CD8-positive, alpha-beta memory T cell (primary cell): Measurements from ENCODE around the gene DENND5A. TPM values are rescaled to one million over a fixed set of nuclear protein-coding genes. Genes with fewer than 3 reads are reported as not detected.

Source experiments
- CTCF ChIA-PET: fragments of 350-600 bp; sonication (Branson Sonifier 250); formaldehyde crosslinking; loops from one replicate; lab custom pipeline; 2021; ENCODE audit warnings: antibody characterized with exemption; lab: Charles Lee
- POLR2A ChIA-PET: fragments of 350-600 bp; sonication (Branson Sonifier 250); formaldehyde crosslinking; loops from one replicate; lab custom pipeline; 2021; ENCODE audit warnings: antibody characterized with exemption; lab: Charles Lee
- DNase-seq, 5 donors: peaks; one replicate each; pipeline versions ENCODE4 v3.0.0 to v3.0.0-alpha.2; 2020 to 2022; ENCODE audit warnings: mixed read lengths in 1 of 5
- H3K27ac ChIP-seq: one replicate; pipeline ENCODE4 v1.7.0; 2013; ENCODE audit warnings: low read depth, mild to moderate bottlenecking, low read length, moderate library complexity
- H3K27me3 ChIP-seq: 2 replicates; pipeline ENCODE4 v1.7.0; 2013; ENCODE audit warnings: low read length, mild to moderate bottlenecking; ENCODE audit not compliant: insufficient read depth, poor library complexity, severe bottlenecking
- H3K36me3 ChIP-seq: 2 replicates; pipeline ENCODE4 v1.7.0; 2013; ENCODE audit warnings: mild to moderate bottlenecking, low read length, moderate library complexity; ENCODE audit not compliant: insufficient read depth
- H3K4me1 ChIP-seq: 2 replicates; pipeline ENCODE4 v1.7.0; 2013; ENCODE audit warnings: mild to moderate bottlenecking, low read length, moderate library complexity; ENCODE audit not compliant: insufficient read depth
- H3K4me3 ChIP-seq: 2 replicates; pipeline ENCODE4 v1.7.0; 2013; ENCODE audit warnings: mild to moderate bottlenecking, low read length
- H3K9me3 ChIP-seq: 2 replicates; pipeline ENCODE4 v1.7.0; 2013; ENCODE audit warnings: mild to moderate bottlenecking, low read length
- H3K27ac Mint-ChIP-seq, 8 donors: one replicate each; pipeline ENCODE4 v1.8.0; 2020 to 2021; ENCODE audit warnings: mixed read lengths in 8 of 8, mild to moderate bottlenecking in 6 of 8, inconsistent platforms in 3 of 8, moderate library complexity in 3 of 8
- H3K27me3 Mint-ChIP-seq, 2 donors: one replicate each; pipeline ENCODE4 v1.8.0; 2020 to 2021; ENCODE audit warnings: mixed read lengths in 2 of 2, mild to moderate bottlenecking in 1 of 2, moderate library complexity in 1 of 2
- H3K36me3 Mint-ChIP-seq, 3 donors: one replicate each; pipeline ENCODE4 v1.8.0; 2020 to 2021; ENCODE audit warnings: mixed read lengths in 3 of 3, inconsistent platforms in 1 of 3, mild to moderate bottlenecking in 1 of 3
- H3K4me1 Mint-ChIP-seq, 3 donors: one replicate each; pipeline ENCODE4 v1.8.0; 2020 to 2021; ENCODE audit warnings: mixed read lengths in 3 of 3, inconsistent platforms in 1 of 3, mild to moderate bottlenecking in 1 of 3
- H3K4me3 Mint-ChIP-seq, 7 donors: one replicate each; pipeline ENCODE4 v1.8.0; 2020 to 2021; ENCODE audit warnings: mixed read lengths in 7 of 7, mild to moderate bottlenecking in 6 of 7, moderate library complexity in 4 of 7, inconsistent platforms in 2 of 7
- H3K9me3 Mint-ChIP-seq, 5 donors: one replicate each; pipeline ENCODE4 v1.8.0; 2020 to 2022; ENCODE audit warnings: mixed read lengths in 5 of 5, mild to moderate bottlenecking in 3 of 5, moderate library complexity in 2 of 5, inconsistent platforms in 1 of 5
- polyA plus RNA-seq: library from polyadenylated mRNA; unstranded; fragments of 300-500 nt; fragmentation: Illumina TruSeq; gene quantifications from one replicate; pipeline ENCODE4 v1.2.3, GENCODE V29; 2021
- total RNA-seq, 2 experiments: library from RNA; stranded (reverse); gene quantifications; one replicate each; pipeline ENCODE4 v1.2.3, GENCODE V29; 2021

Gene DENND5A
- total RNA-seq = 10 to 100 TPM; 25.8 to 27.9 TPM
- polyA plus RNA-seq = 13.1 TPM

- peaks cover 0 to 9% of the 10 kb centered on the region in 2 donors for H3K27me3 Mint-ChIP-seq
- CTCF ChIA-PET = interaction anchor here (1.3 to 1.4 kb wide), 3 partner anchors 13 to 269 kb away, joined by 3 to 4 read pairs (median 3); no protein-coding TSS in a partner anchor
- no peaks in the 10 kb centered on the region for H3K27me3 ChIP-seq
- peak within 1 kb of the TSS; percentile 71 to 96 (median 92) for H3K27ac Mint-ChIP-seq
- H3K4me1 Mint-ChIP-seq = peaks cover 29 to 38% (median 31%) of the 10 kb centered on the region in 3 donors
- H3K4me3 ChIP-seq = peak within 1 kb of the TSS; percentile 81
- POLR2A ChIA-PET = interaction anchor here (0.6 to 2.0 kb wide), 3 partner anchors 15 to 296 kb away, joined by 3 to 8 read pairs (median 8); no protein-coding TSS in a partner anchor
- peak within 1 kb of the TSS; percentile 92 to 98 (median 96) for H3K4me3 Mint-ChIP-seq
- peak within 1 kb of the TSS; percentile 63 for H3K27ac ChIP-seq
- DNase-seq = peak; percentile 28 to 74 (median 37)
- peaks cover 0 to 9% (median 0%) of the 10 kb centered on the region in 3 donors for H3K36me3 Mint-ChIP-seq
- no peaks in the 10 kb centered on the region for H3K36me3 ChIP-seq
- H3K9me3 Mint-ChIP-seq = no peaks in the 10 kb centered on the region
- H3K4me1 ChIP-seq = peaks cover 18% of the 10 kb centered on the region
- no peaks in the 10 kb centered on the region for H3K9me3 ChIP-seq
Measured at GRCh38 chr11:9265211-9266131, at the start of gene DENND5A. TSS of gene DENND5A (minus strand) at chr11:9265350. CDS start at chr11:9265069, 281 bp downstream.

DNA sequence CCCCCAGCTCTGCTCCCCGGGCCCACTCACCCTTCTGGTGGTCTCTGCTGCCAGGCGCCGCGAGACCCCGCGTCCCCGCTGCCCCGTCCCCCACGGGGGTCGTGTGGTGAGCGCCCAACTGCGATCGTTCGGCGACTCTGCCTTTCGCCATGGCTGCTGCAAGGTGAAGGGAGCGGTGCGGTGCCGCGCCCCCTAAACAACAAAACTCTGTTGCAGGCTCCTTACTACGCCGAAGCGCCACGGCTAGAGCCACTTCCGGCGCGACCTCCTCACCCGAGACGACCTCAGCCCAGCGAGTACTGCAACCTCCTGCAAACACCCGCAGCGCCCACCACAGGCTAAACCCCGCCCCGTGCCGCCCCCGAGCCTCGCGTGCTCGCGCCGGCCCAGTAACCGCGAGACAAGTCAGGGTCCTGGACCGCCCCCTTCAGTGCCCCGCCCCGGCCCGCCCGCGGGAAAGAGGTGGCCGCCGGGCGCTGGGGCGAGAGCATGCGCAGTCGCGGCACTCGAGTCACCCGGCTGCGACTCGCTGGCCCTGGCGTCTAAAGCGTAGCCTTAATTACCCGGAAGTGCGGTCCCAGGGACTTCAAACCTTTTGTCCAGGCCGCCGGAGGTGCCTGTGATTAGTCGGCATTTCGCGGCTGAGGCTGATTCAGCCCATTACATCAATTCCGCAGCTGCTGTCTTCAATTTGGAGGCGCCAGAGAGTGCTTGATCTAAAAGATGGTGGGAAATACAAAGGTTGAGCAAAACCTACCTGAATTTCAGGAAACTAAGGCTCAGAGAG, 49.3 kb upstream of the DENND5A start, which contains the start of gene TMEM41B:
Gene TMEM41B, minus strand, starts transcription at position 303 of the 787 bp plus-strand sequence. Its CDS starts 152 bp downstream, at position 151.
- peak; percentile 99 to 100 (median 100) for DNase-seq
- Histone ChIP-seq H3K9me3 (no peaks in the 10 kb centered on the region), H3K27ac (peak within 1 kb of the TSS; percentile 94), H3K4me1 (peaks cover 16% of the 10 kb centered on the region), H3K4me3 (peak within 1 kb of the TSS; percentile 89), H3K27me3 (no peaks in the 10 kb centered on the region), H3K36me3 (no peaks in the 10 kb centered on the region)
- peaks cover 33 to 50% (median 40%) of the 10 kb centered on the region in 3 donors for H3K4me1 Mint-ChIP-seq
- H3K27me3 Mint-ChIP-seq = peaks cover 8 to 21% of the 10 kb centered on the region in 2 donors
- H3K36me3 Mint-ChIP-seq = peaks cover 0 to 20% (median 0%) of the 10 kb centered on the region in 3 donors
- no peaks in the 10 kb centered on the region for H3K9me3 Mint-ChIP-seq
- ChIA-PET POLR2A (interaction anchor here (0.5 to 2.0 kb wide), 11 partner anchors 12 to 356 kb away, joined by 3 to 23 read pairs (median 5); partner anchors contain the start of genes IPO7, WEE1 and ZNF143), CTCF (interaction anchor here (0.7 to 1.6 kb wide), 3 partner anchors 48 to 299 kb away, joined by 3 to 8 read pairs (median 4); partner anchors contain the start of gene IPO7)
- H3K27ac Mint-ChIP-seq = peak within 1 kb of the TSS; percentile 86 to 100 (median 98)
- peak within 1 kb of the TSS; percentile 96 to 100 (median 99) for H3K4me3 Mint-ChIP-seq

DNA sequence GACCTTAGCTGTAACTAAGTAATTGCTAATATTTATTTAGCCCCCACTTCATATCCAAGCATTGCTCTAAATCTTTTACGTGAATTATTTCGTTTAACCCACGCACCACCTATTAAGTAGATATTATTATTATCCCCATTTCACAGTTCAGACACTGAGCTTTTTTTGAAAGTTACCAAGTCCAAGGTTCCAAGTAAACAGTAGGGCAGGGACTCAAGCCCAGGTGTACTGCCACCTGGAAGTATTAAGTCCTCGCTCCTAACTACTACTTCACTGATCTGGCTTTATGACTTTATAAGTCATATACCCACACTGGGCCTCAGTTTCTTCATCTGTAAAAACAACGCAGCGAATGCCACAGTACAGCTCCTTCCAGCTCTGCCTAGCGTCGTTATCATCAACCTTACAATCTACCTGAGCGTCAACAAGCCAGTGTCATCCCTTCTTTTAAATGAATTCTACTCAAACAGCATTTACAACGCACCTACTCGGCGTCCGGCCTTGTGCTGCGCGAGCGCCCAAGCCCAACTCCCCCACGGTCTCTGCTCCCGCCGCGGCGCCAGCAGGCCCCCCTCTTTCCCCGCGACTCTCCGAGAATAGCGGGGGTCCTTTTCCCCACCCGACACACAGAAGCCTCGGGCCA, 48.6 kb upstream of the DENND5A start:
- peaks cover 8 to 16% of the 10 kb centered on the region in 2 donors for H3K27me3 Mint-ChIP-seq
- DNase-seq = peak in 1 of 5 donors; percentile 7
- Histone ChIP-seq H3K9me3 (no peaks in the 10 kb centered on the region), H3K4me1 (peaks cover 16% of the 10 kb centered on the region), H3K4me3 (peak overlapping the region; percentile 89), H3K27me3 (no peaks in the 10 kb centered on the region), H3K36me3 (no peaks in the 10 kb centered on the region), H3K27ac (peak overlapping the region; percentile 94)
- peak overlapping the region; percentile 96 to 100 (median 99) for H3K4me3 Mint-ChIP-seq
- H3K27ac Mint-ChIP-seq = peak overlapping the region; percentile 86 to 100 (median 98)
- POLR2A ChIA-PET = interaction anchor here (0.5 to 2.0 kb wide), 13 partner anchors 12 to 349 kb away, joined by 3 to 23 read pairs (median 5); partner anchors contain the start of genes IPO7, WEE1 and ZNF143
- CTCF ChIA-PET = interaction anchor here (1.1 to 1.6 kb wide), 5 partner anchors 12 to 193 kb away, joined by 3 to 8 read pairs (median 4); partner anchors contain the start of genes DENND5A and IPO7
- H3K36me3 Mint-ChIP-seq = peaks cover 0 to 20% (median 0%) of the 10 kb centered on the region in 3 donors
- H3K9me3 Mint-ChIP-seq = no peaks in the 10 kb centered on the region
- peaks cover 37 to 56% (median 47%) of the 10 kb centered on the region in 3 donors for H3K4me1 Mint-ChIP-seq

- POLR2A ChIA-PET = interaction anchor here (0.6 to 1.1 kb wide), 2 partner anchors 54 to 94 kb away, joined by 3 to 5 read pairs; no protein-coding TSS in a partner anchor
- Mint-ChIP-seq H3K4me1 (peaks cover 48 to 72% (median 60%) of the 10 kb centered on the region in 3 donors), H3K27ac (peak overlapping the region in 2 of 8 donors; percentile 18 to 53)
Measured at GRCh38 chr11:9310485-9311090, 45.4 kb upstream of the DENND5A start.

GRCh38 chr11:9304178-9304577, 39.0 kb upstream of the DENND5A start:
- H3K4me3 Mint-ChIP-seq = no peak overlapping the region
- DNase-seq = no peak

More at GRCh38 chr11:9310485-9311090, 45.4 kb upstream of the DENND5A start:
- Mint-ChIP-seq H3K4me3 (peak overlapping the region in 4 of 7 donors; percentile 3 to 39 (median 22)), H3K9me3 (no peaks in the 10 kb centered on the region), H3K36me3 (peaks cover 0 to 25% (median 5%) of the 10 kb centered on the region in 3 donors), H3K27me3 (peaks cover 0 to 2% of the 10 kb centered on the region in 2 donors)
- Histone ChIP-seq H3K4me1 (peaks cover 16% of the 10 kb centered on the region), H3K4me3 (no peak overlapping the region), H3K36me3 (no peaks in the 10 kb centered on the region), H3K9me3 (no peaks in the 10 kb centered on the region), H3K27me3 (no peaks in the 10 kb centered on the region), H3K27ac (no peak overlapping the region)
- CTCF ChIA-PET = interaction anchor here (0.6 kb wide), 2 partner anchors 44 to 94 kb away, joined by 3 read pairs; no protein-coding TSS in a partner anchor
- no peak for DNase-seq

DNA sequence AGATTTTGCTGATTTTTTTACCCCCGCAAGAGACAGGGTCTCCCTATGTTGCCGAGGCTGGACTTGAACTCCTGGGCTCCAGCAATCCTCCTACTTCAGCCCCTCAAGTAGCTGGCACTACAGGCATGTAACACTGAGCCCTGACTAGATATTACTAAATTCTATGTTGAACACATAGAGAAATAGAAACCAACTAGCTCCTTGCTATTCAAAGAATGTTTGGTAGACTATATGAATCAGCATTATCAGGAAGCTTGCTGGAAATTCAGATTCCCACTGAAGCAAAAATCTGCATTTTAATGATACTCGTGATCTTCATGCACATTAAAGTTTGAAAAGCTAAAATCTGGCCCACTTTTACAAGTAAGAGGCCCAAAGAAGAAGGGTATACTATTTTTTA, 37.3 kb upstream of the DENND5A start:
- CTCF ChIA-PET = interaction anchor here (1.1 kb wide), 1 partner anchor 11 kb away, joined by 3 read pairs; no protein-coding TSS in a partner anchor
- Histone ChIP-seq H3K4me3 (no peak overlapping the region), H3K27me3 (no peaks in the 10 kb centered on the region), H3K27ac (no peak overlapping the region), H3K9me3 (no peaks in the 10 kb centered on the region), H3K4me1 (no peaks in the 10 kb centered on the region), H3K36me3 (no peaks in the 10 kb centered on the region)
- Mint-ChIP-seq H3K36me3 (peaks cover 0 to 17% (median 0%) of the 10 kb centered on the region in 3 donors), H3K27me3 (no peaks in the 10 kb centered on the region), H3K4me1 (peaks cover 12 to 25% (median 13%) of the 10 kb centered on the region in 3 donors), H3K9me3 (no peaks in the 10 kb centered on the region), H3K27ac (peak overlapping the region in 1 of 8 donors; percentile 14), H3K4me3 (no peak overlapping the region)
- no peak for DNase-seq
- POLR2A ChIA-PET = interaction anchor here (2.0 kb wide), 1 partner anchor 11 kb away, joined by 7 read pairs; the partner anchor contains the start of gene TMEM41B

More at GRCh38 chr11:9304178-9304577, 39.0 kb upstream of the DENND5A start:
- Histone ChIP-seq H3K27me3 (no peaks in the 10 kb centered on the region), H3K27ac (no peak overlapping the region), H3K36me3 (no peaks in the 10 kb centered on the region), H3K4me3 (no peak overlapping the region), H3K9me3 (no peaks in the 10 kb centered on the region), H3K4me1 (no peaks in the 10 kb centered on the region)
- H3K9me3 Mint-ChIP-seq = no peaks in the 10 kb centered on the region
- CTCF ChIA-PET = interaction anchor here (1.4 kb wide), 1 partner anchor 21 kb away, joined by 3 read pairs; no protein-coding TSS in a partner anchor
- H3K36me3 Mint-ChIP-seq = peaks cover 0 to 10% (median 5%) of the 10 kb centered on the region in 3 donors
- H3K27ac Mint-ChIP-seq = no peak overlapping the region
- no peaks in the 10 kb centered on the region for H3K27me3 Mint-ChIP-seq
- peaks cover 20 to 35% (median 24%) of the 10 kb centered on the region in 3 donors for H3K4me1 Mint-ChIP-seq
- POLR2A ChIA-PET = no interaction called here
